Activated T-cell treated with anti-CD3 and anti-CD28 coated beads, Interleukin-2, amount 50 U/mL, for 4 hours (primary cell): ENCODE data around the gene ANKRD39. TPM values are rescaled to one million over a fixed set of nuclear protein-coding genes. Genes with fewer than 3 reads are reported as not detected.
A peak's percentile ranks its signal among the peaks of the same experiment; 100 is the strongest.

ENCODE experiments used
- ATAC-seq, 2 donors: fragments of 200-7000 bp; cut with Tn5 transposase; one replicate each; pipeline ENCODE4 v1.10.0; 2021
- DNase-seq: peaks from one replicate; pipeline ENCODE4 v3.0.0-alpha.2; 2020
- H3K27me3 Mint-ChIP-seq: one replicate; pipeline ENCODE4 v1.8.0; 2021; ENCODE audit warnings: low read depth, mixed read lengths
- H3K36me3 Mint-ChIP-seq: one replicate; pipeline ENCODE4 v1.8.0; 2022; ENCODE audit warnings: mixed read lengths; ENCODE audit not compliant: insufficient read depth
- H3K4me1 Mint-ChIP-seq: one replicate; pipeline ENCODE4 v1.8.0; 2021; ENCODE audit warnings: low read depth, mixed read lengths
- H3K4me3 Mint-ChIP-seq: one replicate; pipeline ENCODE4 v1.8.0; 2021; ENCODE audit warnings: mild to moderate bottlenecking, moderate library complexity, mixed read lengths
- H3K9me3 Mint-ChIP-seq: one replicate; pipeline ENCODE4 v1.8.0; 2021; ENCODE audit warnings: mixed read lengths
- total RNA-seq, 3 donors: library from RNA; stranded (reverse); gene quantifications; one replicate each; pipeline ENCODE4 v1.2.1, GENCODE V29; 2021

The ANKRD39 gene
- total RNA-seq, 3 donors from 2014 or later: 42.4 to 44.4 (median 44.3) TPM

GRCh38 chr2:96880891-96881273, 23.1 kb upstream of the ANKRD39 start:
- DNase-seq (no peak), ATAC-seq (no peak)
- Mint-ChIP-seq H3K4me1 (peaks cover 1% of the 10 kb centered on the region), H3K36me3 (no peaks in the 10 kb centered on the region), H3K4me3 (no peak overlapping the region), H3K9me3 (no peaks in the 10 kb centered on the region), H3K27me3 (no peaks in the 10 kb centered on the region)

- DNase-seq (no peak), ATAC-seq (no peak)
- Mint-ChIP-seq H3K4me1 (peaks cover 9% of the 10 kb centered on the region), H3K9me3 (no peaks in the 10 kb centered on the region), H3K27me3 (no peaks in the 10 kb centered on the region), H3K36me3 (no peaks in the 10 kb centered on the region), H3K4me3 (no peak overlapping the region)
Measured at GRCh38 chr2:96879545-96880040, 21.8 kb upstream of the ANKRD39 start.

DNA sequence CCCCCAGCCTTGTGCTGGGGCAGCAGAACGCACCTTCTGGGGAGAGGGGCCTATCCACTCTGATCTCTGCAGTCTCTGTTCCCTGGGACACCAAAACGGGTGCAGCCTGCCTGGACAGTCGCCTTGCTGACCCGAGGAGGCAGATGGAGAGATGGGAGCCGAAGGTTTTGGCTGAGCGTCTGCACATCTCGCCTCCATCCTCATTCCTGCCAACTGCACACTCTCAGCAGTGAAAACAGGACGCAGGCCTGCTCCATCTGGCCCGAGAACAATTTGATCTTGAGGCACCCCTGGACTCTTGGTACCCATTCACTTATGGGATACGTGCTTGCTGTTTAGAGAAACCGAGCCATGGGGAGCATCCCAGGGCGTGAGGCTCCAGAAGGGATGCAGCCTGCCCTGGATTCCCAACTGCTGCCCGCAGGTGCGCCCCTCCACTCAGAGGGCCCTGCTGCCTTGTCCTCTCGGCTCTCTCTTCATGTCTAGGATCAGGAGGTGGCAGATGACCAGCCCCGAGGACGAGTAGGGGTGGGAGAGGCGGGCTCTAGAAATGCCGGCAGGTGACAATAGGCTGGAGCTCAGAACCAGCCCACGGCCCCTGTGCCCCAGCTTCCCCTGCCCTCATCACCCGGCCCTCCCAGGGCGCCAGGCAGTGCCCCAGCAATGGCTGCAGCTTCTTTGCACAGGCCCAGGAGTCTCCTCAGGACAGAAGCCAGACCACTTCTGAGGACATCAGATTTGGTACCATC, 21.2 kb upstream of the ANKRD39 start:
- Mint-ChIP-seq H3K36me3 (no peaks in the 10 kb centered on the region), H3K9me3 (no peaks in the 10 kb centered on the region), H3K27me3 (no peaks in the 10 kb centered on the region), H3K4me1 (peaks cover 15% of the 10 kb centered on the region), H3K4me3 (no peak overlapping the region)
- ATAC-seq (no peak), DNase-seq (no peak)

DNA sequence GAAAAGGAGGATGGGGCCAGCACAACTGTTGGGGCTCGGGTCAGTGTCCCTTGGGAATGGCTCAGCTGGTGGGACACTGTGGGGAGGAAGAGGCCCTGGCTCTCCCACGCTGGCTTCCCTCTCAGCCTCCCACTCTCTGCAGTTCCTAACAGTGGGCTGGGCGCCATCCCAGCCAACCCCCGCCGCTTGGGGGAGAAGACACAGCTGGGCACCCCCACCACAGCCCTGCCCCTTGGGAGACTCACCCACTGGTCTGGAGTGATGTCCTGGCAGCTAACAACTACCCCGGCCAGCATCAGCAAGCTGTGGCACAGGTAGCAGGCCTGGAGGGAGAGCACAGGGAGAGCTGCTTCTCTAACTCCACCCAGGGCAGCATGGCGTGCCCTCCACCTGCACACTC, 20.4 kb upstream of the ANKRD39 start:
- no peak overlapping the region for H3K4me3 Mint-ChIP-seq

GRCh38 chr2:96877631-96878092, 19.8 kb upstream of the ANKRD39 start:
- no peaks in the 10 kb centered on the region for H3K36me3 Mint-ChIP-seq
- no peaks in the 10 kb centered on the region for H3K9me3 Mint-ChIP-seq

More for the DNA sequence above, 20.4 kb upstream of the ANKRD39 start:
- DNase-seq (no peak), ATAC-seq (no peak)
- H3K9me3 Mint-ChIP-seq: no peaks in the 10 kb centered on the region
- H3K27me3 Mint-ChIP-seq: no peaks in the 10 kb centered on the region
- H3K36me3 Mint-ChIP-seq: no peaks in the 10 kb centered on the region
- H3K4me1 Mint-ChIP-seq: peaks cover 22% of the 10 kb centered on the region

GRCh38 chr2:96877042-96877451, 19.2 kb upstream of the ANKRD39 start:
- Mint-ChIP-seq H3K9me3 (no peaks in the 10 kb centered on the region), H3K27me3 (no peaks in the 10 kb centered on the region), H3K36me3 (no peaks in the 10 kb centered on the region), H3K4me1 (peaks cover 28% of the 10 kb centered on the region), H3K4me3 (no peak overlapping the region)
- DNase-seq: no peak
- no peak for ATAC-seq

More at GRCh38 chr2:96877631-96878092, 19.8 kb upstream of the ANKRD39 start:
- DNase-seq (no peak), ATAC-seq (no peak)
- H3K4me3 Mint-ChIP-seq: no peak overlapping the region
- no peaks in the 10 kb centered on the region for H3K27me3 Mint-ChIP-seq
- peaks cover 27% of the 10 kb centered on the region for H3K4me1 Mint-ChIP-seq

- no peak for ATAC-seq
- H3K4me1 Mint-ChIP-seq: peaks cover 28% of the 10 kb centered on the region
Measured at GRCh38 chr2:96876269-96877041, 18.6 kb upstream of the ANKRD39 start.

GRCh38 chr2:96875498-96876268, 17.9 kb upstream of the ANKRD39 start:
- no peaks in the 10 kb centered on the region for H3K27me3 Mint-ChIP-seq
- DNase-seq (no peak), ATAC-seq (no peak)
- no peaks in the 10 kb centered on the region for H3K36me3 Mint-ChIP-seq
- peaks cover 33% of the 10 kb centered on the region for H3K4me1 Mint-ChIP-seq
- H3K9me3 Mint-ChIP-seq: no peaks in the 10 kb centered on the region
- no peak overlapping the region for H3K4me3 Mint-ChIP-seq

More at GRCh38 chr2:96876269-96877041, 18.6 kb upstream of the ANKRD39 start:
- H3K27me3 Mint-ChIP-seq: no peaks in the 10 kb centered on the region
- no peak overlapping the region for H3K4me3 Mint-ChIP-seq
- no peaks in the 10 kb centered on the region for H3K9me3 Mint-ChIP-seq
- DNase-seq: no peak
- H3K36me3 Mint-ChIP-seq: no peaks in the 10 kb centered on the region

DNA sequence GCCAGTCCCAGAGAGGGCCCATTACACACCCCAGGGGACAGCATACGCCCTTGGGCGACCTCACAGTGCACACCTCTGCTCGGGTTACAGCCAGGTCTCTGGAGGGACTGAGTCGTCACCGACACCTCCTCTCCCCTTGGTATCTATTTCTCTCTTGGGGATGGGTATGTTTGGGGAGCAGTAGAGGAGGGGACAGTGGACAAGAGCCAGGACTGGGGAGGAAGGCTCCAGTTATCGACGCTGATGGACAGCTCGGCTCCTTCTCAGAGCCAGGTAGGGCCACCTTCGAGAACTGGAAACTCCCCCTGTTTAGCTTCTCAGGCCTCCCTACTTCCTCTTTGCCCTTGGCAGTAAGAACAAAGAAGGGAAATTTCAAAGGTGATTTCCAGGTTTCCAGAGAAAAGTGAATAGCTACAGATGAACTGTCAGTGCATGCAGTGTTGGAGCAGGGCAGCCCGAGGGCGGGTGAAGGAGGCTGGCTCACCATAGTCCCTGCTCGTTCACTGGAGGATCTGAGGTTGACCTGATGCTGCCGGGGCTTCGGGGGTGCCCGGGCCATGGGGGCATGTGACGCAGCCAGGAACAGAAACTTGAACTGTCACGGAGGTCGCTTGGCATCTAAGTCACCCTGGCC, 16.5 kb upstream of the ANKRD39 start:
- no peaks in the 10 kb centered on the region for H3K36me3 Mint-ChIP-seq
- DNase-seq: no peak
- H3K4me3 Mint-ChIP-seq: no peak overlapping the region
- ATAC-seq: peak; percentile 17 to 41
- H3K4me1 Mint-ChIP-seq: peaks cover 37% of the 10 kb centered on the region
- H3K27me3 Mint-ChIP-seq: no peaks in the 10 kb centered on the region
- no peaks in the 10 kb centered on the region for H3K9me3 Mint-ChIP-seq

DNA sequence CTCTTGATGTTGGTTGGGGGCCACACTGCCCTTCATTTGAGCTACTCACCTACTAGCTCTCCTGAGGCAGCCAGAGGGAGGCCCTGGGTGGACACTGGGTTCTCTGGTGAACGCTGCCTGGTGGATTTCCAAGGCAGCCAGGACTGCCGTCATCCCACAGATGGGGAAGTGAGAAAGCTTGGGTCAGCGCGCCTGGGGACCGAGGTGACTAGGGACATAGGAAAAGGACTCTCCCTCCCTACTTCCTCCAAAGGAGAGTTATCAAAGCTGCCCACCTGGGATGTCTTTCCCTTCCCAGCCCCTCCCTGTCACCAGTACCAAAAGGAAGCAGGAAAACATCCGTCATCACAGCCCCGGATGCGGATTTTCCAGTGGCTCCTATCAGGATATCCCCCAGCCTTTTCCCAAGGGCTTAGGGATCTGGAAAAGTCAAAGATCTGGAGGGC, 15.9 kb upstream of the ANKRD39 start:
- DNase-seq (no peak), ATAC-seq (no peak)
- peaks cover 37% of the 10 kb centered on the region for H3K4me1 Mint-ChIP-seq
- no peaks in the 10 kb centered on the region for H3K36me3 Mint-ChIP-seq
- no peak overlapping the region for H3K4me3 Mint-ChIP-seq
- H3K27me3 Mint-ChIP-seq: no peaks in the 10 kb centered on the region
- no peaks in the 10 kb centered on the region for H3K9me3 Mint-ChIP-seq

DNA sequence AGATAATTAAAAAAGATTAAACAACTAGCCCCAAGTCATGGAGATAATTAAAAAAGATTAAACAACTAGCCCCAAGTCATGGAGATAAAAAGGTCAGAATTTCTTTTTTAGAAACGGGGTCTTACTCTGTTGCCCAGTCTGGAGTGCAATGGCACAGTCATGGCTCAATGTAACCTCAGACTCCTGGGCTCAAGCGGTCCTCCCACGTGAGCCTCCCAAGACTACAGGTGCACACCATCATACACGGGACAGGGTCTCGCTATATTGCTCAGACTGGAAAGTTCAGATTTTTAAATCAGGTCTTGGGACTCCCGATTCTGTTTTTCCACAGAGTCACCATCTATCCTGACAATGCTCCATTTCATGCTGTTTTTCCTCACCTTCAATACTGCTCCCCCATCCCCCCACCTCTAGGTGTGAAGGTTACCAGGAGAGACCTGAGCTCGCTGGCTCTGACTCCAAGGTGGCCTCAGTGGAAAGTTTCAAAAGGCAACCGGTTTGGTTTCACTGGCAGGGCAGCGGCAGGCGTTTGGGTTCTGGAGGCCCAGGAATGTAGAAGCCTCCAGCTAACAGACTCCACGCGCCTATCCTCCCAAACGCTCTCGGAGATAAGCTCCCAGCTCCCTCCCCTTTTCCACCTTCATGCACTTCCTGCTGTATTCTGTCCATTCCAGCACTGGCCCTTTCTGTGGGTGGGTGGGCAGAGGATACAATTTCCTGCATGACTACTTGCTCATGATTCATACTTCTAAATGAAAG, 15.0 kb upstream of the ANKRD39 start:
- Mint-ChIP-seq H3K4me3 (no peak overlapping the region), H3K4me1 (peaks cover 41% of the 10 kb centered on the region), H3K9me3 (no peaks in the 10 kb centered on the region), H3K27me3 (no peaks in the 10 kb centered on the region), H3K36me3 (no peaks in the 10 kb centered on the region)
- ATAC-seq (no peak), DNase-seq (no peak)

GRCh38 chr2:96870626-96871255, 12.9 kb upstream of the ANKRD39 start:
- peaks cover 51% of the 10 kb centered on the region for H3K4me1 Mint-ChIP-seq
- ATAC-seq: peak; percentile 32 to 41

More at GRCh38 chr2:96870626-96871255, 12.9 kb upstream of the ANKRD39 start:
- Mint-ChIP-seq H3K27me3 (no peaks in the 10 kb centered on the region), H3K4me3 (peak overlapping the region; percentile 77), H3K9me3 (no peaks in the 10 kb centered on the region), H3K36me3 (no peaks in the 10 kb centered on the region)
- peak; percentile 51 for DNase-seq
